Measurements from ENCODE around the gene KIF21B. TPM values are rescaled to one million over a fixed set of nuclear protein-coding genes. Genes with fewer than 3 reads are reported as not detected.

KIF21B gene
- total RNA-seq, 1 donor from 2014 or later, result 7.6 TPM

- H3K4me1 Mint-ChIP-seq (ENCODE audit: unreplicated experiment), result no peaks in the 10 kb centered on the region
- no peaks in the 10 kb centered on the region for H3K27me3 Mint-ChIP-seq
- no peaks in the 10 kb centered on the region for H3K9me3 Mint-ChIP-seq
- H3K36me3 Mint-ChIP-seq, result peaks cover 1% of the 10 kb centered on the region
- no peak for TF ChIP-seq CTCF (conservative IDR thresholded peaks at IDR 0.05)
- H3K27ac Mint-ChIP-seq, result no peak overlapping the region
- no peak overlapping the region for H3K4me3 Mint-ChIP-seq
- DNase-seq (ENCODE audit: extremely low spot score, unreplicated experiment), result no peak
Measured at GRCh38 chr1:200985481-200985880, 38.0 kb downstream of the KIF21B start.

GRCh38 chr1:200983035-200983561, 40.4 kb downstream of the KIF21B start:
- H3K9me3 Mint-ChIP-seq, result no peaks in the 10 kb centered on the region
- H3K4me3 Mint-ChIP-seq, result no peak overlapping the region
- no peak for DNase-seq (ENCODE audit: extremely low spot score, unreplicated experiment)
- no peaks in the 10 kb centered on the region for H3K4me1 Mint-ChIP-seq (ENCODE audit: unreplicated experiment)
- TF ChIP-seq CTCF (conservative IDR thresholded peaks at IDR 0.05), result no peak
- no peaks in the 10 kb centered on the region for H3K27me3 Mint-ChIP-seq
- peaks cover 5% of the 10 kb centered on the region for H3K36me3 Mint-ChIP-seq
- no peak overlapping the region for H3K27ac Mint-ChIP-seq

GRCh38 chr1:200982071-200982945, 41.2 kb downstream of the KIF21B start:
- Mint-ChIP-seq H3K4me1 (ENCODE audit: unreplicated experiment) (no peaks in the 10 kb centered on the region), H3K4me3 (no peak overlapping the region), H3K27ac (no peak overlapping the region), H3K36me3 (peaks cover 5% of the 10 kb centered on the region), H3K9me3 (no peaks in the 10 kb centered on the region), H3K27me3 (no peaks in the 10 kb centered on the region)
- TF ChIP-seq CTCF (conservative IDR thresholded peaks at IDR 0.05), result no peak
- no peak for DNase-seq (ENCODE audit: extremely low spot score, unreplicated experiment)

- peaks cover 5% of the 10 kb centered on the region for H3K36me3 Mint-ChIP-seq
- H3K27ac Mint-ChIP-seq, result no peak overlapping the region
- H3K4me1 Mint-ChIP-seq (ENCODE audit: unreplicated experiment), result no peaks in the 10 kb centered on the region
- no peak for TF ChIP-seq CTCF (conservative IDR thresholded peaks at IDR 0.05)
- no peaks in the 10 kb centered on the region for H3K27me3 Mint-ChIP-seq
- no peaks in the 10 kb centered on the region for H3K9me3 Mint-ChIP-seq
- DNase-seq (ENCODE audit: extremely low spot score, unreplicated experiment), result no peak
- H3K4me3 Mint-ChIP-seq, result no peak overlapping the region
Measured at GRCh38 chr1:200981278-200981677, 42.2 kb downstream of the KIF21B start.

GRCh38 chr1:200980873-200981272, 42.6 kb downstream of the KIF21B start:
- H3K4me1 Mint-ChIP-seq (ENCODE audit: unreplicated experiment), result no peaks in the 10 kb centered on the region
- no peaks in the 10 kb centered on the region for H3K9me3 Mint-ChIP-seq
- no peak for TF ChIP-seq CTCF (conservative IDR thresholded peaks at IDR 0.05)
- H3K27ac Mint-ChIP-seq, result no peak overlapping the region
- H3K36me3 Mint-ChIP-seq, result peaks cover 5% of the 10 kb centered on the region
- H3K4me3 Mint-ChIP-seq, result no peak overlapping the region
- no peak for DNase-seq (ENCODE audit: extremely low spot score, unreplicated experiment)
- H3K27me3 Mint-ChIP-seq, result no peaks in the 10 kb centered on the region
